ENCODE data around the gene ARFGAP1.

GRCh38 chr20:63269724-63270123 is 2.9 kb upstream of the ARFGAP1 start:
- TF ChIP-seq CTCF (conservative IDR thresholded peaks at IDR 0.05; ENCODE audit: low read depth in 2 of 2) (no peak), REST (IDR thresholded peaks at IDR 0.05; ENCODE audit: unreplicated experiment) (no peak), EZH2 (IDR thresholded peaks at IDR 0.05; ENCODE audit: low read depth, unreplicated experiment) (no peak), POLR2AphosphoS5 (IDR thresholded peaks at IDR 0.05; ENCODE audit: low read depth) (no peak), JUNB (IDR thresholded peaks at IDR 0.05; ENCODE audit: unreplicated experiment) (no peak), ZNF331 (CRISPR knock-in tag; IDR thresholded peaks at IDR 0.05; ENCODE audit: low read depth) (no peak), CREB1 (CRISPR knock-in tag; IDR thresholded peaks at IDR 0.05; ENCODE audit: low read depth) (no peak), EZH2phosphoT487 (IDR thresholded peaks at IDR 0.05; ENCODE audit: unreplicated experiment) (no peak), ZNF114 (CRISPR knock-in tag; IDR thresholded peaks at IDR 0.05) (no peak), ZNF462 (CRISPR knock-in tag; IDR thresholded peaks at IDR 0.05) (no peak), STAT1 (IDR thresholded peaks at IDR 0.05; ENCODE audit: unreplicated experiment) (no peak), NANOG (IDR thresholded peaks at IDR 0.05; ENCODE audit: borderline replicate concordance) (no peak)
